Measurements from ENCODE around the gene NAA80. TPM values are rescaled to one million over a fixed set of nuclear protein-coding genes. Genes with fewer than 3 reads are reported as not detected.

The NAA80 gene, protein sequence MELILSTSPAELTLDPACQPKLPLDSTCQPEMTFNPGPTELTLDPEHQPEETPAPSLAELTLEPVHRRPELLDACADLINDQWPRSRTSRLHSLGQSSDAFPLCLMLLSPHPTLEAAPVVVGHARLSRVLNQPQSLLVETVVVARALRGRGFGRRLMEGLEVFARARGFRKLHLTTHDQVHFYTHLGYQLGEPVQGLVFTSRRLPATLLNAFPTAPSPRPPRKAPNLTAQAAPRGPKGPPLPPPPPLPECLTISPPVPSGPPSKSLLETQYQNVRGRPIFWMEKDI
- total RNA-seq: 10.8 and 11.1 TPM in 2 replicates

DNA sequence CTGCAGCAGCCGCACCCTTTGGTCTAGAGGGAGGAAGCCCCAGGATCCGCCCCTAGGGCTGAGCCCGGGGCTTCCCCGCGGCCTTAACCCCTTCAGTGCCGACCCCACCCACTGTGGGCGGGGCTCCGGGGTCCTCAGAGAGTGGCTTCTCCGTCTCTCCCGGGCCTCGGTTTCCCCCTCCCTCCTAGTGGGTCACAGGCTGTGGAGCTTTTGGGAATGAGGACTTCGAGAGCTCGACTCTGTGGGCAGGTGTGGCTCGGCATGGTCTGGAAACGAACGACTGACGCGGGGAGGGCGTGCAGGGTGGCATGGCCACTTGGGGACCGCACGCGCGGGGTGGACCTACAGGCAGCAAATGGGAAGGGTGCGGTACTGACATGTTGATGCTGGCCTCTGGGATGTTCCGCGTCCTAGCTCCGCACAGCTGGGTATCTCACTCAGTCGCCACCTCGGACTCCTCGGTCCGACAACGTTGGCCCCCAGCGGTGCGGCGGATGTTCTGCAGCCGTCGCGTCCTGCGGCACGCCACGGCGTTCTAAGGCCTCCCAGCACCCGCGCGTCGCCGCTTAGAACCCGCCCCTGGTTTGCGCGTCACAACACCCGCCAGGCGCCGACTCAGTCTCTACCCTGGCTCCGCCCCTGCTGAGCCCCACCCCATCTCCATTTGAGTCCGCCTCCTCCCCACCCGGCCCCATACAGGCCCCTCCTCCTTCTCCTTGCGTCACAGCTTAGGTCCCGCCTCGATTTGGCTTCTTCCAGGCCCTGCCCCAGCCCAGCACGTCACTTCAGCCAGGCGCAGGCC, at the start of gene NAA80, which contains the start of gene HYAL3:
NAA80 (minus strand) TSS at position 570 of the 802 bp plus-strand sequence. CDS start 1,942 bp downstream, outside the sequence.
HYAL3 (minus strand) TSS at position 570 of the 802 bp plus-strand sequence. CDS start 3,803 bp downstream, outside the sequence.

DNA sequence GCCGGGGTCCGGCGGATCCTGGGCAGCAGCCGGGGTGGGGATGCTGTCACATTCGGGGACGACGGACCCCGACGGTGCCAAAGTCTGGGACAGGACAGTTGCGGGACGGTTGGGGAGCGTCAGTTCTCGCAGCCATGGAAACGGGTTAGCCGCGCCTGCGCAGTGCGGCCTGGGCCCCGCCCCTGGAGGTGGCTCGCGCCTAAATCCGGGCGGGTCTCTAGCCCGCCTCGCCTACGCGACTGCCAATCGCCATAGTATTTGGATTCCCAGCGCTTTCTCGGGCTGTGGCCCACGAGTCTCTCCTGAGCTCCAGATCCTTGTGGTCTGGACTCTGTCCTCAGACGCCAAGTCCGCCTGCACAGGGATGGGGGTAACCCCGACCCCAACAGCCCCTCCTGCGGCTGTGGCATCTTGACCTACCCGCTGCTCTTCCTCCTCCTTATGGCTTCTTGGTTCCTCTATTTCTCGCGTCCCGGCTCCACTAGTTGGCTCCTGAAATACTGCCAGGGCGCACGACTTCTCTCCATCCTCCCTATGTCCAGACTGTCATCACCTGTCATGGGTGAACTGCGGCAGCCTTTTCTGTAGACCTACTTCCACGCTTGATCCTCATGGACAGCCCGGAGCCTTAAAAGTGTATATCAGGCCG, 46.5 kb upstream of the NAA80 start, which contains the start of gene ZMYND10:
ZMYND10 (minus strand) TSS at position 147 of the 649 bp plus-strand sequence. CDS start 153 bp downstream, outside the sequence.

GRCh38 chr3:50340448-50341329, 41.5 kb upstream of the NAA80 start, which contains the start of gene RASSF1:
Gene RASSF1 (minus strand): TSS chr3:50340836. CDS start chr3:50340805, 31 bp downstream.

DNA sequence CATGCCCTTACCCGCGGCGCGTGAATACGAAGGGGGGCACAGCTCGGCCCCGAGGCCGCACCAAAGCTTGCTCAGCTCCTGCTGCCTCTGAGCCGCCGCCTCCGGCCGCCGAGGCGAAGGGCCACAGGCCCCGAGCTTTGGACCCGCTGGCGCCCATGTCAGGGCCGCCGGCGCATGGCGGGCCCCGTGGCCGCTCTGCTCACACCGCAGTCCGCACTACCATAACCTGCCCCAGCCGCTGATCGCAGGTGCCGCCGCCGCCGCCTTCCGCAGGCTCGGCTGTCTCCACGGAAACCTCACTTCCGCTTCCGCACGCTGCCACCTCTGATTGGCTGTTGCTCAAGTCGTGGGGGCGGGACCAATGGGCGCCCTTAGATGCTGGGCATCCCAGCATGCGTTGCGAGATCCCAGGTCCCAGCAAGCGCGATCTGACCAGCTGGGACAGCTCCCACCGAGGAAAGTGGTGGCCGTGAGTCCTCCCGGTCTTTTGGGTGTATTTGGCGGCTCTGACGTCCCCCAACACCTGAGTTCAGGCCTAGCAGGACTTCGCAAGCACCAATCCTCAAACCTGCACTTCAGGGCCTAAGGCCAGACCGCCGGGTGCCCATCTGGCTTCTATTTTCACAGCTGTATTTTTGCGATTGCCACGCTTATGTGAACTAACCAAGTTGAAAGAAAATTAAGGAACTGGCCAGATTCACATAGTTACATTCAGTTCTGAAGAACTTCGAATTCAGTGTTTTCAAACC, 28.9 kb upstream of the NAA80 start, which contains the start of gene TUSC2:
TUSC2 (minus strand) TSS at position 281 of the 749 bp plus-strand sequence; CDS start at position 157, 124 bp downstream.

GRCh38 chr3:50322386-50323091, 23.3 kb upstream of the NAA80 start, which contains the start of gene HYAL2:
Gene HYAL2 (minus strand): TSS chr3:50322745. CDS start chr3:50320489, 2,256 bp downstream.

GRCh38 chr3:50303013-50303815, 4.0 kb upstream of the NAA80 start, which contains the start of gene HYAL1:
Gene HYAL1 (minus strand): TSS chr3:50303574. CDS start chr3:50302956, 618 bp downstream.

GRCh38 chr3:50292159-50293078, 6.8 kb downstream of the NAA80 start, which contains the start of gene IFRD2:
Gene IFRD2 (minus strand): TSS chr3:50292429. CDS start chr3:50292274, 155 bp downstream.

GRCh38 chr3:50278880-50279224, 20.4 kb downstream of the NAA80 start, which contains the start of gene LSMEM2:
Gene LSMEM2 (plus strand): TSS chr3:50279087. CDS start chr3:50279114, 27 bp downstream.

GRCh38 chr3:50268703-50269451, 30.3 kb downstream of the NAA80 start, which contains the start of gene SEMA3B:
Gene SEMA3B (plus strand): TSS chr3:50269147. CDS start chr3:50269241, 94 bp downstream.

Other genes starting within 250 kb of the NAA80 start
- gene RBM5, start 210.5 kb downstream of the NAA80 start, total RNA-seq: 151 and 189 TPM in 2 replicates
- 38.3 and 76.8 TPM in 2 replicates for gene SEMA3F, start 144.1 kb downstream of the NAA80 start, total RNA-seq
- gene GNAT1, start 107.8 kb downstream of the NAA80 start, total RNA-seq: not detected in 2 replicates
- gene SLC38A3, start 94.1 kb downstream of the NAA80 start, total RNA-seq: not detected in 2 replicates
- gene GNAI2, start 63.2 kb downstream of the NAA80 start, total RNA-seq: 732 and 810 TPM in 2 replicates
- 0.65 and 1.1 TPM in 2 replicates for gene SEMA3B, start 30.3 kb downstream of the NAA80 start, total RNA-seq
- gene LSMEM2, start 20.3 kb downstream of the NAA80 start, total RNA-seq: not detected in 2 replicates
- gene IFRD2, start 7.0 kb downstream of the NAA80 start, total RNA-seq: 127 TPM in 2 replicates
- 11.0 and 11.8 TPM in 2 replicates for gene HYAL3, start within 50 bp of the NAA80 start, total RNA-seq
- gene HYAL1, start 4.2 kb upstream of the NAA80 start, total RNA-seq: 2.8 and 3.9 TPM in 2 replicates
- 582 and 661 TPM in 2 replicates for gene HYAL2, start 23.3 kb upstream of the NAA80 start, total RNA-seq
- 37.2 and 46.3 TPM in 2 replicates for gene TUSC2, start 28.8 kb upstream of the NAA80 start, total RNA-seq
- 12.7 and 15.1 TPM in 2 replicates for gene RASSF1, start 41.4 kb upstream of the NAA80 start, total RNA-seq
- gene ZMYND10, start 46.3 kb upstream of the NAA80 start, total RNA-seq: 0.19 TPM in 1 of 2 replicates, not detected in the other
- gene NPRL2, start 51.4 kb upstream of the NAA80 start, total RNA-seq: 16.6 and 21.9 TPM in 2 replicates
- 11.1 and 12.4 TPM in 2 replicates for gene CYB561D2, start 51.5 kb upstream of the NAA80 start, total RNA-seq
- gene TMEM115, start 60.1 kb upstream of the NAA80 start, total RNA-seq: 63.0 and 73.2 TPM in 2 replicates
- under 0.01 TPM in 1 of 2 replicates, not detected in the other for gene CACNA2D2, start 204.2 kb upstream of the NAA80 start, total RNA-seq

All from vein endothelial cell (primary cell).